NCI-H146 (cell line): ENCODE data around the gene ABLIM1.

Experiments
- DNase-seq: peaks from one replicate; lab custom pipeline; 2025; lab: John Stamatoyannopoulos, UW

Gene ABLIM1

GRCh38 chr10:114623661-114624294 is 34.3 kb downstream of the ABLIM1 start:
- DNase-seq, result peak; percentile 85

GRCh38 chr10:114623155-114623554 is 34.9 kb downstream of the ABLIM1 start:
- no peak for DNase-seq

- no peak for DNase-seq
These were observed 39.4 kb downstream of the ABLIM1 start for GRCh38 chr10:114618722-114619121.

GRCh38 chr10:114616516-114616915 is 41.6 kb downstream of the ABLIM1 start:
- DNase-seq, result no peak

- no peak for DNase-seq
These were observed 42.0 kb downstream of the ABLIM1 start for GRCh38 chr10:114616103-114616502.

- DNase-seq, result no peak
These were observed 42.5 kb downstream of the ABLIM1 start for GRCh38 chr10:114615600-114616007.

GRCh38 chr10:114613237-114613979 is 44.7 kb downstream of the ABLIM1 start:
- DNase-seq, result no peak

GRCh38 chr10:114611617-114612016 is 46.5 kb downstream of the ABLIM1 start:
- DNase-seq, result peak; percentile 6

GRCh38 chr10:114609518-114610426 is 48.3 kb downstream of the ABLIM1 start:
- DNase-seq, result peak; percentile 78

- DNase-seq, result no peak
These were observed 50.6 kb downstream of the ABLIM1 start for GRCh38 chr10:114607358-114607998.

GRCh38 chr10:114605155-114605797 is 52.8 kb downstream of the ABLIM1 start:
- no peak for DNase-seq

- no peak for DNase-seq
These were observed 53.5 kb downstream of the ABLIM1 start for GRCh38 chr10:114604357-114605130.

GRCh38 chr10:114603948-114604347 is 54.1 kb downstream of the ABLIM1 start:
- no peak for DNase-seq

- DNase-seq, result no peak
These were observed 54.8 kb downstream of the ABLIM1 start for GRCh38 chr10:114603303-114603702.

- no peak for DNase-seq
These were observed 58.0 kb downstream of the ABLIM1 start for GRCh38 chr10:114600057-114600456.

- no peak for DNase-seq
These were observed 61.3 kb downstream of the ABLIM1 start for GRCh38 chr10:114596793-114597192.

- no peak for DNase-seq
These were observed 64.1 kb downstream of the ABLIM1 start for GRCh38 chr10:114593816-114594468.

GRCh38 chr10:114593240-114593792 is 64.8 kb downstream of the ABLIM1 start:
- peak; percentile 37 for DNase-seq

GRCh38 chr10:114590993-114591392 is 67.1 kb downstream of the ABLIM1 start:
- no peak for DNase-seq

GRCh38 chr10:114584419-114584818 is 73.7 kb downstream of the ABLIM1 start:
- no peak for DNase-seq
